B cell (primary cell): ENCODE results near the gene RNF224.

Experiments used
- CTCF ChIP-seq: fragments of 200-600 bp; IDR thresholded peaks from one replicate; pipeline ENCODE4 v1.8.0; 2022; ENCODE audit warnings: antibody characterized with exemption, mild to moderate bottlenecking
- EZH2 ChIP-seq: IDR thresholded peaks from 2 replicates; pipeline ENCODE4 v1.6.1; 2012; ENCODE audit warnings: borderline replicate concordance, low read depth, mild to moderate bottlenecking, moderate library complexity, low read length; ENCODE audit not compliant: insufficient read depth, poor library complexity, severe bottlenecking

- no peak for TF ChIP-seq CTCF
- no peak for TF ChIP-seq EZH2
These were observed 8.3 kb downstream of the RNF224 start for GRCh38 chr9:137235424-137236237.
